ENCODE data around the gene NR5A1.

Gene NR5A1

GRCh38 chr9:124439086-124439485 is 68.1 kb downstream of the NR5A1 start:
- no peak for DNase-seq

GRCh38 chr9:124438091-124438490 is 69.1 kb downstream of the NR5A1 start:
- DNase-seq: no peak

- DNase-seq: no peak
Measured at GRCh38 chr9:124437086-124437485, 70.1 kb downstream of the NR5A1 start.

- DNase-seq: no peak
Measured at GRCh38 chr9:124436320-124436719, 70.9 kb downstream of the NR5A1 start.

All from CD4-positive, alpha-beta T cell treated with Interleukin-12 subunit alpha and Interleukin-12 subunit beta, for 1 hour (primary cell).